ENCODE measurements around the gene NDFIP1.

DNA sequence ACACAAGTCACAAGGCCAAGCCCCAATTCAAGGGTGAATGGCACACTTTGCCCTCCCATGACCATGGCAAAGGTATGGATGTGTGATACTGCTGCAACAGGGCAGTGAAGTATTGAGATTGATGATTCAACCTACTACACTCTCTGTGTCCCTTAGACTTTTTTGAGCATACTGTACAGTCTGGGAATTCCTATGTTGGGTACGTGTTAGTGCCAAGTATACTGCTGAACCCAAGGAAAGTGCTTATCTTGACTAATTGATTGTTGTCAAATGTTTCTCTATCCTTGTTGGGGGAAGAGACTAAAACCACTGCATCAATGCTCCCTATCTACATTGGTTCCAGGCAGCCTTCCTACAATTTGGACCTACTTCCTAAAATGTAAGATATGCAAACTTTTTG lies 93.7 kb downstream of the NDFIP1 start:
- TF ChIP-seq POLR2A (IDR thresholded peaks at IDR 0.05) = no peak
- TF ChIP-seq, protein P1, sequence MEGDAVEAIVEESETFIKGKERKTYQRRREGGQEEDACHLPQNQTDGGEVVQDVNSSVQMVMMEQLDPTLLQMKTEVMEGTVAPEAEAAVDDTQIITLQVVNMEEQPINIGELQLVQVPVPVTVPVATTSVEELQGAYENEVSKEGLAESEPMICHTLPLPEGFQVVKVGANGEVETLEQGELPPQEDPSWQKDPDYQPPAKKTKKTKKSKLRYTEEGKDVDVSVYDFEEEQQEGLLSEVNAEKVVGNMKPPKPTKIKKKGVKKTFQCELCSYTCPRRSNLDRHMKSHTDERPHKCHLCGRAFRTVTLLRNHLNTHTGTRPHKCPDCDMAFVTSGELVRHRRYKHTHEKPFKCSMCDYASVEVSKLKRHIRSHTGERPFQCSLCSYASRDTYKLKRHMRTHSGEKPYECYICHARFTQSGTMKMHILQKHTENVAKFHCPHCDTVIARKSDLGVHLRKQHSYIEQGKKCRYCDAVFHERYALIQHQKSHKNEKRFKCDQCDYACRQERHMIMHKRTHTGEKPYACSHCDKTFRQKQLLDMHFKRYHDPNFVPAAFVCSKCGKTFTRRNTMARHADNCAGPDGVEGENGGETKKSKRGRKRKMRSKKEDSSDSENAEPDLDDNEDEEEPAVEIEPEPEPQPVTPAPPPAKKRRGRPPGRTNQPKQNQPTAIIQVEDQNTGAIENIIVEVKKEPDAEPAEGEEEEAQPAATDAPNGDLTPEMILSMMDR (IDR thresholded peaks at IDR 0.05 in 4 of 5, conservative IDR thresholded peaks at IDR 0.05 in 1 of 5) = no peak
